H1 (cell line): Measurements from ENCODE around the gene MYLK4.

Source experiments
- EP300 ChIP-seq, 2 experiments: IDR thresholded peaks; 1 replicate in 1 of 2; 2 replicates in 1 of 2; pipeline ENCODE4 v1.6.1; 2011 to 2012; ENCODE audit warnings: low read depth in 2 of 2, low read length in 2 of 2, mild to moderate bottlenecking in 2 of 2, borderline replicate concordance in 1 of 2, inconsistent platforms in 1 of 2, moderate library complexity in 1 of 2
- GTF2F1 ChIP-seq: IDR thresholded peaks from 2 replicates; pipeline ENCODE4 v1.6.1; 2012; ENCODE audit warnings: low read depth, low read length, improper control_type of control experiment, borderline replicate concordance
- JUND ChIP-seq: IDR thresholded peaks from 2 replicates; pipeline ENCODE4 v1.6.1; 2011; ENCODE audit warnings: mild to moderate bottlenecking, improper control_type of control experiment, low read length
- POLR2A ChIP-seq, 2 experiments: IDR thresholded peaks; 1 replicate in 1 of 2; 2 replicates in 1 of 2; pipeline ENCODE4 v1.6.1; 2011; ENCODE audit warnings: low read depth in 2 of 2, low read length in 2 of 2, mild to moderate bottlenecking in 2 of 2; ENCODE audit errors: control extremely low read depth in 1 of 2
- POLR2AphosphoS5 ChIP-seq: IDR thresholded peaks from 2 replicates; pipeline ENCODE4 v1.6.1; 2011; ENCODE audit warnings: low read depth, low read length
- SIN3A ChIP-seq, 2 experiments: IDR thresholded peaks in 1 of 2; conservative IDR thresholded peaks in 1 of 2; 2 replicates each; pipeline ENCODE4 v1.6.1; 2011 to 2012; ENCODE audit warnings: low read length in 2 of 2, improper control_type of control experiment in 1 of 2, low read depth in 1 of 2, mild to moderate bottlenecking in 1 of 2
- TAF1 ChIP-seq: IDR thresholded peaks from 2 replicates; pipeline ENCODE4 v1.6.1; 2011; ENCODE audit warnings: mild to moderate bottlenecking, low read depth, low read length
- YY1 ChIP-seq: IDR thresholded peaks from 2 replicates; pipeline ENCODE4 v1.6.1; 2011; ENCODE audit warnings: low read depth, mild to moderate bottlenecking, low read length
- TF ChIP-seq, protein P1 (sequence below), 3 experiments: IDR thresholded peaks; 1 replicate in 2 of 3; 2 replicates in 1 of 3; pipeline versions ENCODE4 v1.5.1 to v1.6.1; 2011; ENCODE audit warnings: low read length in 3 of 3, mild to moderate bottlenecking in 3 of 3, inconsistent platforms in 2 of 3, low read depth in 1 of 3, moderate library complexity in 1 of 3; ENCODE audit not compliant: insufficient read depth in 1 of 3; ENCODE audit errors: control extremely low read depth in 1 of 3
- TF ChIP-seq, protein P2 (sequence below): IDR thresholded peaks from 2 replicates; pipeline ENCODE4 v1.6.1; 2011; ENCODE audit warnings: low read depth, mild to moderate bottlenecking, low read length; ENCODE audit not compliant: insufficient read depth

- TF ChIP-seq EP300 (IDR thresholded peaks at IDR 0.05; ENCODE audit: borderline replicate concordance in 1 of 2, low read depth in 2 of 2, low read length in 2 of 2) (no peak), YY1 (no peak), POLR2A (IDR thresholded peaks at IDR 0.05; ENCODE audit: control extremely low read depth in 1 of 2, low read depth in 2 of 2, low read length in 2 of 2) (no peak), SIN3A (conservative IDR thresholded peaks at IDR 0.05 in 1 of 2, IDR thresholded peaks at IDR 0.05 in 1 of 2; ENCODE audit: low read depth in 1 of 2, low read length in 2 of 2) (no peak), TAF1 (no peak), JUND (no peak), GTF2F1 (no peak), POLR2AphosphoS5 (no peak)
- TF ChIP-seq, protein P1, sequence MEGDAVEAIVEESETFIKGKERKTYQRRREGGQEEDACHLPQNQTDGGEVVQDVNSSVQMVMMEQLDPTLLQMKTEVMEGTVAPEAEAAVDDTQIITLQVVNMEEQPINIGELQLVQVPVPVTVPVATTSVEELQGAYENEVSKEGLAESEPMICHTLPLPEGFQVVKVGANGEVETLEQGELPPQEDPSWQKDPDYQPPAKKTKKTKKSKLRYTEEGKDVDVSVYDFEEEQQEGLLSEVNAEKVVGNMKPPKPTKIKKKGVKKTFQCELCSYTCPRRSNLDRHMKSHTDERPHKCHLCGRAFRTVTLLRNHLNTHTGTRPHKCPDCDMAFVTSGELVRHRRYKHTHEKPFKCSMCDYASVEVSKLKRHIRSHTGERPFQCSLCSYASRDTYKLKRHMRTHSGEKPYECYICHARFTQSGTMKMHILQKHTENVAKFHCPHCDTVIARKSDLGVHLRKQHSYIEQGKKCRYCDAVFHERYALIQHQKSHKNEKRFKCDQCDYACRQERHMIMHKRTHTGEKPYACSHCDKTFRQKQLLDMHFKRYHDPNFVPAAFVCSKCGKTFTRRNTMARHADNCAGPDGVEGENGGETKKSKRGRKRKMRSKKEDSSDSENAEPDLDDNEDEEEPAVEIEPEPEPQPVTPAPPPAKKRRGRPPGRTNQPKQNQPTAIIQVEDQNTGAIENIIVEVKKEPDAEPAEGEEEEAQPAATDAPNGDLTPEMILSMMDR (IDR thresholded peaks at IDR 0.05; ENCODE audit: control extremely low read depth in 1 of 3, insufficient read depth in 1 of 3, low read depth in 1 of 3, low read length in 3 of 3) = no peak
- TF ChIP-seq, protein P2, sequence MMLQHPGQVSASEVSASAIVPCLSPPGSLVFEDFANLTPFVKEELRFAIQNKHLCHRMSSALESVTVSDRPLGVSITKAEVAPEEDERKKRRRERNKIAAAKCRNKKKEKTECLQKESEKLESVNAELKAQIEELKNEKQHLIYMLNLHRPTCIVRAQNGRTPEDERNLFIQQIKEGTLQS = no peak
Observed at GRCh38 chr6:2652611-2653010, 98.1 kb downstream of the MYLK4 start.
